HG03342 (cell line): ENCODE measurements around the gene GABBR2.

Experiments
- ATAC-seq: cut with Tn5 transposase; IDR thresholded peaks from one replicate; pipeline ENCODE4 v1.9.1; 2021; ENCODE audit warnings: mild to moderate bottlenecking, moderate library complexity; ENCODE audit not compliant: unreplicated experiment

GABBR2 gene

DNA sequence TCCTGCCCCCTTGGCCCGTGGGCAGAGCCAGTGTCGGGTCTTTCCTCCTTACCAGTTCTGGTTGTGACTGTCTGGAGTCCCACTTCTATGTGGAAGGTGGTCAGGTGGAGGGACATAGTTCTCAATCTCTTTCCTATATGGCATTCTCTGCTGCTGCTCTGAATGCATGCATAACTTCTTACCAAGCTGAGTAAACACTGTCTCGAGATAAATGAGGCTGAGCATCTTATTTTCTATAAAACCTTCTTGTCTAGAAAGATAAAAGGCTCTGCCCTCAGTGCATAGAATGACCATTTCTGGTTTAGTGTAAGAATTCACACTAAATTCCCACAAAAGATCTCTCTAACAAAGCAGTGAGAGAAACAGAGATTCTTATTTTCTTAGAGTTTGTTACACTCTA lies 347.1 kb downstream of the GABBR2 start:
- ATAC-seq = no peak

GRCh38 chr9:98360176-98360708 lies 348.5 kb downstream of the GABBR2 start:
- no peak for ATAC-seq

- no peak for ATAC-seq
Observed at GRCh38 chr9:98359569-98359968, 349.2 kb downstream of the GABBR2 start.

DNA sequence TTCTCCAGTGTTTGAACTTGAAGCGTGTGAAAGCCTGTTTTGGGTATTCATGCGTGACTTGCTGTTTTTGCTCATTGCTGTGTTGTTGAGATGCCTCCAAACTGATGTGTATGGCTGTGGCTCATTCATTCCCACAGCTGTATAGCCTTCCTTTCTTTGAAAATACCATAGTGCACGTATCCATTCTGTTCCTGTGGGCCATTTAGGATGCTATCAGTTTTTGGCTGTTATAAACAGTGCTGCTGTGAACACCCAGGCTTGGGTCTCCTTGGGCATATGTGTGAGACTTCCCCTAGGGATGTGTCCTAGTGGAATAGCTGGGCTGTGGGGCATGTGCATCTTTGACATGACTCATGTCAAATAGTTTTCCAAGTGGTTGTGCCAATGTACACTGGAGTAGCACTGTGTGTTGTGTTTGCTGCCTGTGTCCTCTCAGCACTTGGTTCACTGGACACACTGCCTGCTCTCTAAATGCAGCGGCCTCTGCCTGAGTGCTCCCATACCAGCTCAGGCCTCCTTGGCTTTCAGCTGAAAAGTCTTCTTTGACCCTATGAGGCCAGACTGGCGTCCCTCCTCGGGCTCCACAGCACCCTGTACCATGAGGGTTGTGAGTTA lies 350.7 kb downstream of the GABBR2 start:
- ATAC-seq = no peak

DNA sequence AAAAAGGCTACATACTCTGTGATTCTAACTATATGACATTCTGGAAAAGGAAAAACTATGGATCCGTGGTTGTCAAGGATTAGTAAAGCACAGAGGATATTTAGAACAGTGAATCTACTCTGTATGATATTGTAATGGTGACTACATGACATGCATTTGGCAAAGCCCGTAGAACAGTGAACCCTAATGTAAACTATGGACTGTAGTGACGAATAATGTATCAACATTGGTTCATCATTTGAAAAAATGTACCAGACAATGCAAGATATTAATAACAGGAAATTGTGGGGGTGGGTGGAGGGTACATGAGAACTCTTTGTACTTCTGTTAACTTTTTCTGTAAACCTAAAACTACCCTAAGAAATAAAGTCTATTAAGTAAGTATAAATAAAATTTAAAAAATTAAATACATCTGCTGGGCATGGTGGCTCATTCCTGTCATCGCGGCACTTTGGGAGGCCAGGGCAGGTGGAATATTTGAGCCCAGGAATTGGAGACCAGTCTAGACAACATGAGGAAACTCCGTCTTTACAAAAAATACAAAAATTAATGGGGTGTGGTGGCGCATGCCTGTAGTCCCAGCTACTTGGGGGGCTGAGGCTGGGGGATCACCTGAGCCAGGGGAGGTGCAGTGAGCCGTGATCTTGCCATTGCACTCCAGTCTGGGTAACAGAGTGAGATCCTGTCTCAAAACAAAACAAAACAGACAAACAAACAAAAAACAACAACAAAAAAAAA lies 351.6 kb downstream of the GABBR2 start:
- ATAC-seq = no peak

DNA sequence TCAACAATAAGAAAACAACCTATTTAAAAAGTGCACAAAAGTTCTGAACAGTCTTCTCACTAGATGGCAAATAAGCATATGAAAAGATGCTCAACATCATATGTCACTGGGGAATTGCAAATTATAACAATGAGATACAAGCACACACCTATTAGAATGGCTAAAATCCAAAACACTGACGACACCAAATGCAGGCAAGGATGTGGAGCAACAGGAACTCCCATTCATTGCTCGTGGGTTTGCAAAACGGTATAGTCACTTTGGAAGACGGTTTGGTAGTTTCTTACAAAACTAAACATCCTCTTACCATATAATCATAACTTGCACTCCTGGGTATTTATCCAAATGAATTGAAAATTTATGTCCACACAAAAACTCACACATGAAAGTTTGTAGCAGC lies 352.4 kb downstream of the GABBR2 start:
- no peak for ATAC-seq

GRCh38 chr9:98351370-98351769 lies 357.4 kb downstream of the GABBR2 start:
- no peak for ATAC-seq

- no peak for ATAC-seq
Observed at GRCh38 chr9:98347642-98348041, 361.1 kb downstream of the GABBR2 start.

DNA sequence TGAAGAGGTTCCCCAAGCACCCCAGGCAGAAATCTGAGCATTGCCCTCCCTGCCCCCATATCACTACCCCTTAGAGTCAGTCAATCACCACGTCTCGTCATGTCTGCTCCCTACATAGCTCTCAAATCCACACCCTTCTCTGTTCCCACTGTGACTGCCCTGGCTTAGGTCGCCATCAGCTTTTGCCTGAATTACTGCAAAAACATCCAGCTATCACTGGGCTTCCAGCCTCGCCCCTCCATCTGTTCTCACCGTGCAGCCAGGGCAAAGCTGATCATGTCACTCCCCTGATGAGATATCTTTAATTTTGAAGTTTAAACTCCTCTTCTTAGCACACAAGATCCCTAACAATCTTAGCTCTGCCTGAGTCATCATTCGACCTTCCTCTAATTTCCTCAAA lies 363.7 kb downstream of the GABBR2 start:
- no peak for ATAC-seq

GRCh38 chr9:98344581-98344980 lies 364.2 kb downstream of the GABBR2 start:
- no peak for ATAC-seq

- no peak for ATAC-seq
Observed at GRCh38 chr9:98342820-98343210, 365.9 kb downstream of the GABBR2 start.

DNA sequence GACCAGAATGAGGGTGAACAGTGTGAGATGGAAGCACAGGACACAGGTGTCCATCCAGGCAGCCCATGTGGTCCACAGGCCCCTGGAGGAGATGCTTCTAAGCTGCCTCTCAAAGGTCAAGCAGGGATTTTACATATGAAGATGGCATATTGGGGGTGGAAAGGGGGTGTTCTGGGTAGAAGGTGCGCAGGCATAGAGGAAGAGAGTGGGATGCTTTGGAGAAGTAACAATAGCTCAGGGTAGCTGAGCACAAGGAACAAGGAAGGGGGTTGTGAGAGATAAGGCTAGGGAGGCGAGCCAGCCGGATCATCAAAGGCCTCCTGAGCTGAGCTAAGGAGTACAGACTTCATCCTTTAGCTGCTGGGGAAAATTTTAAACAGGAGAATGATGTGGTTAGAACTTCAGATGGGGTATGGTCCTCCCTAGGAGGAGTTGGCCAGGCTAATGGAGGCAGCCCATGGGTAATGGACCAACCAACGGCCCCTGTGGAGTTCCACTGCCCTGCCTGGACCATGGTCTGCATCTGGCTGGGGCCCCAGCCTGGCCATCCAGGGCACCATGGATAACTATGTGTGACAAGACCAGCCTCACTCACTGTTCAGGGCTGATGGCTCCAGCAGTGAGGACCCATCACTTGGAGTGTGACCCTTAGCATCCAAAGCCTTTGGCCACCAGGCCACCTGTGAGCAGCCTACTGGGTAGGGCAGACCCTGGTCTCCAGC lies 366.5 kb downstream of the GABBR2 start:
- no peak for ATAC-seq

GRCh38 chr9:98341157-98342097 lies 367.3 kb downstream of the GABBR2 start:
- ATAC-seq = no peak

DNA sequence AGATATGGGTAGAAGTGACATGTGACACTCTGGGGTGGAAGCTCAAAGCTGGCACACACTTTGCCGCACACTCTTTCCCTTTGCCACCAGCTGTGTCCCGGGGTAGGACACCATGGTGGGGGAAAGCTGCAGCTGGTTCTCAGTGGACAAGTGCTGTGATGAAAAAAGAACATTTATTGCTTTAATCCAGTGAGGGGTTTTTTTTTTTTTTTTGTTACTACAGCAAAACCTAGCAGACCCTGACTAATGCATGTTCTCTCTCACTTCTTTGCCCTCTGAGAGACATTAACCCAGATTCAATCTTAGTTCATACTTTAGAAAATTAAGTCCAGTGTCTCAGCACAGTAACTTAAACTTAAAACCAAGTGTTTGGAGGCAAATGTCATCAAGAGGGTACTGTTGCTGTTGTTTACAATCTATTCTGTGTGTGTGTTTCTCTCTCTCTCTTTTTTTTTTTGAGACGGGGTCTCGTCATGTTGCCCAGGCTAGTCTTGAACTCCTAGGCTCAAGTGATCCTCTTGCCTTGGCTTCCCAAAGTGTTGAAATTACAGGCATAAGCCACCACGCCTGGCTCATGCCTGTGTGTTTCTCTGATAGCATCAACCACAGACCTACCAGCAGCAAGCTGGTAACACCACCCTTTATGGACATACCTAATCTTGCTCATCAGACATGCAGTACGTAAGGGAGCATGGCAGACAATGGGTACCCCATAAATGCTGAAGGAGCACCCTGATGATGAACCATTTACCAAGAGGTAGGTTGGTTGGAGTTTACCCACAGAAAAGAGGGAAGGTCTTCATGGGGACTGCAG lies 368.5 kb downstream of the GABBR2 start:
- no peak for ATAC-seq

- ATAC-seq = no peak
Observed at GRCh38 chr9:98335661-98336060, 373.1 kb downstream of the GABBR2 start.

DNA sequence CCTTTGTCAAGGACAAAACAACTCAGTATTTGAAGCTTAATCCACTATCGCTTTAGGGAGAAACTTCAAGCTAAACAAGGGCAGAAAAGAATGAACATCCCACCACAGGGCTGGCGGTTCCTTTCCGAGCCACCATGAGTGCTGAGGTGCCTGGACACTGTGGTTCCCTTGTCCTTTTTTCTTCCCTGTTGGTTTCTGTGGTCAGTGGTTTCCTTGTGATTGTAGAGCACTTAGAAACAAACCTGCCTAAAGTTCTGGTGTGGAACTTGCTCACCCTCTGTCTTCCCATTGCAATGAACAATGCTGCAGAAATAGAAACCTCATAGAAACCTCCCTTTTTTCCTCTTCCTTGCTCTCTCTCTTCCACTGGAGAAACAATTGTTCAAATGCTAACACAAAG lies 373.9 kb downstream of the GABBR2 start:
- ATAC-seq = no peak

DNA sequence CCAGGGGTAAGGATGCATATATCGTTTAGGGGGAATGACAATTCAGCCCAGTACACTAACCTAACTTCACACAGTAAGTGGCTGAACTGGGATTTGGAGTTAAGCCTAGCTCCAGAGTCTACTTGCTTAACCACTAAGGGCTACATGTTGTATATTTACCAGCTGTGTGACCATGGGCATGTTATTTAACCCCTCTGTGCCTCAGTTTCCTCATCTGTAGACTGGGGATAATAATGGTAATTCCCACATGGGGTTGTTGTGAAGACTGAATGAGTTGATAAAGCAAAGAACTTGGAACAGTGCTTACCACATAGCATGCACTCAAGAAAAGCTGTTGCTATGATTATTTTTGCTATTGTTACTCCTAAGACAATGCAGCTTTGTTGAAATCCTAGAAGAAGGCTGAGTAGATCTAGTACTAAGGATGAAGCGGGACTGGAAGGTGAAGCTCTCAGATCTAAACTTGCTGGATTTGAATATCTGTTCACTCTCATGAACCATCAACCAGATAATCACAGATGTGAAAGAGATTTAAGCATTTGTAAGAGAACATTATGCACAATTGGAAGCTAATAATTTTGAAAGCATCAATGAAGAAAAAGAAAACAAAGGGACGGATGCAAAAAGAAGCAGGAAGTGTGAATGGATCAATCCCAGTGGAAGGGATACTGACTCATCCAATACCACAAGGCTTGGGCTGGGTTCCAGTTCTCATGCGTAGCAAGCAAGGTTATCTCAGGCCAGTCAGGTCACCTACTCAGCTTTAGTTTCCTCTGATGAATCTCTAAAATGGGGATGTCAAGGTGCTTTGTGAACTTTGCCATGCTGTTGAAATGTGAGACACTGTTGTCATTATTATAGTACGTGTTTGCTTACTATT lies 374.8 kb downstream of the GABBR2 start:
- ATAC-seq = no peak

GRCh38 chr9:98332405-98332831 lies 376.3 kb downstream of the GABBR2 start:
- no peak for ATAC-seq
